ENCODE measurements around the gene GALNT17. TPM values are rescaled to one million over a fixed set of nuclear protein-coding genes. Genes with fewer than 3 reads are reported as not detected.
"Not testable (repeated sequence)": the region's sequence is repeated elsewhere in the genome, so short reads cannot be mapped to it uniquely, and the experiment has no call there.

Gene GALNT17
- total RNA-seq, 2 donors from 2014 or later: not detected

DNA sequence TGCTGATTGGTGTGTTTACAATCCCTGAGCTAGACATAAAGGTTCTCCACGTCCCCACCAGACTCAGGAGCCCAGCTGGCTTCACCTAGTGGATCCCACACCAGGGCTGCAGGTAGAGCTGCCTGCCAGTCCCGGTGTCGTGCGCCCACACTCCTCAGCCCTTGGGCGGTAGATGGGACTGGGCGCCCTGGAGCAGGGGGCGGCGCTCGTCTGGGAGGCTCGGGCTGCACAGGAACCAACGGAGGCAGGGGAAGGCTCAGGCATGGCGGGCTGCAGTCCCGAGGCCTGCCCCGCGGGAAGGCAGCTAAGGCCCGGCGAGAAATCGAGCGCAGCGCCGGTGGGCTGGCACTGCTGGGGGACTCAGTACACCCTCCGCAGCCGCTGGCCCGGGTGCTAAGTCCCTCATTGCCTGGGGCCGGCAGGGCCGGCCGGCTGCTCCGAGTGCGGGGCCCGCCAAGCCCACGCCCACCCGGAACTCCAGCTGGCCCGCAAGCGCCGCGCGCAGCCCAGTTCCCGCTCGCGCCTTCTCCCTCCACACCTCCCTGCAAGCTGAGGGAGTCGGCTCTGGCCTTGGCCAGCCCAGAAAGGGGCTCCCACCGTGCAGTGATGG, 606.1 kb downstream of the GALNT17 start:
- not testable (repeated sequence) for H3K27me3 Mint-ChIP-seq; H3K27ac Mint-ChIP-seq; DNase-seq (ENCODE audit: low spot score); ATAC-seq; H3K4me3 Mint-ChIP-seq; H3K9me3 Mint-ChIP-seq; H3K36me3 Mint-ChIP-seq; H3K4me1 Mint-ChIP-seq (ENCODE audit: low read depth in 2 of 2)

DNA sequence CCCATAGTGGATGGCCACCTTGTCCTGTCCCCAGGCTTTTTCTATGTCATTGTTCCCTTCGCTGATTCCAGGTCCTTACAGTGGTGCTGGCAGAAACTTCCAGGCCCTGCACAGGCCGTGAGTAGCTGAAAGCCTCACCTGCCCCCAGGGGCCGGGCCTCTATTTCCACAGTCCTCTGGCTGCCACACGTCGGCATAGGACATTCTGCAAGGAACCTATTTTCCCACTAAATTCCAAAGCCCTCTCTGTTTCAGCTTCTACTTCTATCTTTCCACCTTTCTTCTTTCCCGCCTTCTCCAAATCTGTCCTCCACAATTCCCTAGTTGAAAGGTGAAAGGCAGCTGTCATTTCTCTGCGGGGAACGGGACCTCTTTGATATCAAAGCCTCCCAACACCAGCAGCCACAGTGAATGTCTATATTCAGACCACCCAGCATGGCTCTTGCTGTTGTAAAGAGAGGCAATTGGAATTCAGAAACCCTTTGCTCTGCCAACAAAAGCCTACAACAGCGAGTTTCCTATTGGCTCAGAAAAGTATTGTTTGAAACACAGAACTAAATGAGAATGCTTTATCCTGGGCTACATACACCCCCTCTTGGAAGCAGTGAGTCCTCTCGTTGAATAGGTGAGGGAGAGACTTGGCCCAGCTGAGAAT, 607.7 kb downstream of the GALNT17 start:
- H3K27ac Mint-ChIP-seq: no peak overlapping the region
- no peaks in the 10 kb centered on the region for H3K36me3 Mint-ChIP-seq
- H3K4me1 Mint-ChIP-seq (ENCODE audit: low read depth in 2 of 2): no peaks in the 10 kb centered on the region
- no peak overlapping the region for H3K4me3 Mint-ChIP-seq
- ATAC-seq (no peak), DNase-seq (ENCODE audit: low spot score) (no peak)
- H3K27me3 Mint-ChIP-seq: no peaks in the 10 kb centered on the region
- no peaks in the 10 kb centered on the region for H3K9me3 Mint-ChIP-seq

DNA sequence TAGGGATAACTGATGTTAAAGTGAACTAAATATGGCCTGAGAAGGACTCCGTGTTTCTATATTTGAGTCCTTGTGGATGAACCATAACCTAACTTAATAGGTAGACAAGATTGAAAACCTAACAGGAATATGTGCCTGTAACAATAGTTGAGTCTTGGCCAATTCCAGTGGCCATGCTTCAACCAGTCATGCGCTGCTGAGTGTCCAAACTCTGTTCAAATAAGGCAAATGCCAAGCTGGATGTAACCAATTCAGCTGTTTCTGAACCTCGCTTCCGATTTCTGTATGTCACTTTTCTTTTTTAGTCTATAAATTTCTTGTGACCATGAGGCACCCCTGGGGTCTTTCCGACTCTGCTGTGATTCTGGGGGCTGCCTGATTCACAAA, 608.2 kb downstream of the GALNT17 start:
- DNase-seq (ENCODE audit: low spot score) (no peak), ATAC-seq (no peak)
- Mint-ChIP-seq H3K27ac (no peak overlapping the region), H3K4me1 (ENCODE audit: low read depth in 2 of 2) (no peaks in the 10 kb centered on the region), H3K9me3 (no peaks in the 10 kb centered on the region), H3K4me3 (no peak overlapping the region), H3K36me3 (no peaks in the 10 kb centered on the region), H3K27me3 (no peaks in the 10 kb centered on the region)

DNA sequence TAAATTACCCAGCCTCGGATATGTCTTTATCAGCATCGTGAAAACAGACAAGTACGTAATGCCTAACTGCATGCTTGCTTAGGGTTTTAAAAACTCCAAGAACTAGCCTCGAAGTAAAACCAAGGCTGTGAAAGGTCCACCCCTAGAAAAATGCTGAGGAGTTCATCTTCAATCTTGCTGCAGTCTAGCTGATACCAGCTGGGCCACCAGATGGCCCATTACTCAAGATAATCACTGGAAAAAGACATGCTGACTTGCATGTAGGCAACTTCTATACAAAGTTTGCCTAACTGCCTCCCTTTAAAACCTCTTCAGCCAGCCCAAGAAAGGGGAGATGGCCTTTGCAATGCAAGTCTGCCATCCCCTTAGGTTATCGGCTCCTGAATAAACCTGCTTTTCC, 614.1 kb downstream of the GALNT17 start:
- DNase-seq (ENCODE audit: low spot score) (no peak), ATAC-seq (no peak)
- Mint-ChIP-seq H3K9me3 (no peaks in the 10 kb centered on the region), H3K36me3 (no peaks in the 10 kb centered on the region), H3K27ac (no peak overlapping the region), H3K4me1 (ENCODE audit: low read depth in 2 of 2) (no peaks in the 10 kb centered on the region), H3K4me3 (no peak overlapping the region), H3K27me3 (peaks cover 0 to 3% of the 10 kb centered on the region in 2 donors)

DNA sequence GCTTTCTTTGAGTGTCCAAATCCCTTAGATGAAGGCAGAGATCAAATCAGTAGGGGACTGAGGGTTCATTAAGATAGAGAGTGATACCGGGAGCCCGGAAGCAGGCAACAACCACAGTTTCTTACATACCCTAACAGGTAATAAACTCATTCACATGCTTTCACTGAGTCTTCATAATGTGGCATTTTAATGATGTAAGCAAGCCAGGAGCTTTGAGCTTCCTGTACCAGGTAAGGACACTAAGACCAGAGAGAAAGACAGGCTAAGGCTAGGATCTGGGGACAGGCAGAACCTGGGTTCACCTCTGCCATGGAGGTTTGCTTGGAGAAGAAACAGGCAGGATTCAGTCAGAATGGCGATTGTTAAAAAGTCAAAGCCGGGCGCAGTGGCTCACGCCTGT, 618.3 kb downstream of the GALNT17 start:
- H3K27ac Mint-ChIP-seq: no peak overlapping the region
- DNase-seq (ENCODE audit: low spot score) (no peak), ATAC-seq (no peak)
- no peaks in the 10 kb centered on the region for H3K9me3 Mint-ChIP-seq
- no peaks in the 10 kb centered on the region for H3K4me1 Mint-ChIP-seq (ENCODE audit: low read depth in 2 of 2)
- H3K36me3 Mint-ChIP-seq: no peaks in the 10 kb centered on the region
- peaks cover 10 to 13% of the 10 kb centered on the region in 2 donors for H3K27me3 Mint-ChIP-seq
- no peak overlapping the region for H3K4me3 Mint-ChIP-seq

DNA sequence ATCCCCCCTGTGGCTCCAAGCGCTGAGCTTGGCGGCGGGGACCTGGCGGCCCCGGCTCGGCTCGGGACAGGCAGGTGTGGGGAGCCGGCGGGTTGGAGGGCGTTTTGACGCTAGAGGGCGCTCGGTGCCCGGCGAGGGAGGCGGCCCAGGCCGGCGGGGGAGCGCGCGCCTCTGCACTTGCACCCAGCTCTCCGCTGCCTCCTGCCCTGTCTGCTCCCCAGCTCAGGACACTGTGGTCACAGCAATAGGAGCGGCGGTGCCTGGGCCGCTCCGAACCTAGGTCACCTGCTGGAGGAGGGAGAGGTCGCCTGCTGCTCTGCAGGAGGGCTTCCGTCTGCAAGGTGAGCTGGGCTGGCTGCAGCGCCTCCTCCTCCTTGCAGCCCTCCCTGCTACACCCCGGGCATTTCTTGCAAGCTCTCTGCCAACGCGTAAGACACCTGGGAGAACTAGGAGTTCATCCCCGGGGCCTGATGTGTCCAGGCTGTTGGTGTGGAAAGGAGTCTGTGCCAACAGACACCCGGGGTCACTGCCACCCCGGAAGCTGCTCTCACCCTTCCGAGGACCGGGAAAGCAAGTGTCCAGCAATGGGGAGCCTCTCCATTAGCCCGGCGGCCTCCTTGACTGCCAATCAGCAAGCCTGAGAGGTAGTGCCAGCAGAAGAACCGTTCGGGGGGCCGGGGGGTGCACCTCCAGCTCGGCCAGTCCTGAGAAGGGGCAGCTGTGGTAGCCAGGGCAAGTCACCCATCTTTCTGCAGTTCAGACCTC, 620.4 kb downstream of the GALNT17 start:
- no peak for DNase-seq (ENCODE audit: low spot score)
- Mint-ChIP-seq H3K4me1 (ENCODE audit: low read depth in 2 of 2) (no peaks in the 10 kb centered on the region), H3K27ac (no peak overlapping the region), H3K36me3 (no peaks in the 10 kb centered on the region), H3K9me3 (no peaks in the 10 kb centered on the region), H3K27me3 (peaks cover 10 to 13% of the 10 kb centered on the region in 2 donors), H3K4me3 (no peak overlapping the region)
- peak; percentile 54 to 63 for ATAC-seq

DNA sequence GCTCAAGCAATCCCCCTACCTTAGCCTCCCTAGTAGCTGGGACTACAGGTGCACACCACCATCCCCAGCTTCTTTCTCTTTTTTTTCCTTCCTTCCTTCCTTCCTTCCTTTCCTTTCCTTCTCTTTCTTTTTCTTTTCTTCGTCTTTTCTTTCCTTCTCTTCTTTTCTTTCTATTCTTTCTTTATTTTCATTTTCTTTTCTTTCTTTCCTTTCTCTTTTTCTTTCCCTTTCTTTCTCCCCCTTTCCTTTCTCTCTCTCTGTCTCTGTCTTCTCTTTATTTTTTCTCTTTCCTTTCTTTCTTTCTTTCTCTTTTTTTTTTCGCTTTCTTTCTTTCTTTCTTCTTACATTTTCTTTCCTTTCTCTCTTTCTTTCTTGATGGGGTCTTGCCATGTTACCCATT, 621.3 kb downstream of the GALNT17 start:
- ATAC-seq: no peak
- H3K27ac Mint-ChIP-seq: no peak overlapping the region
- peaks cover 10 to 13% of the 10 kb centered on the region in 2 donors for H3K27me3 Mint-ChIP-seq
- H3K4me1 Mint-ChIP-seq (ENCODE audit: low read depth in 2 of 2): no peaks in the 10 kb centered on the region
- H3K4me3 Mint-ChIP-seq: no peak overlapping the region
- no peak for DNase-seq (ENCODE audit: low spot score)
- no peaks in the 10 kb centered on the region for H3K36me3 Mint-ChIP-seq
- H3K9me3 Mint-ChIP-seq: no peaks in the 10 kb centered on the region

DNA sequence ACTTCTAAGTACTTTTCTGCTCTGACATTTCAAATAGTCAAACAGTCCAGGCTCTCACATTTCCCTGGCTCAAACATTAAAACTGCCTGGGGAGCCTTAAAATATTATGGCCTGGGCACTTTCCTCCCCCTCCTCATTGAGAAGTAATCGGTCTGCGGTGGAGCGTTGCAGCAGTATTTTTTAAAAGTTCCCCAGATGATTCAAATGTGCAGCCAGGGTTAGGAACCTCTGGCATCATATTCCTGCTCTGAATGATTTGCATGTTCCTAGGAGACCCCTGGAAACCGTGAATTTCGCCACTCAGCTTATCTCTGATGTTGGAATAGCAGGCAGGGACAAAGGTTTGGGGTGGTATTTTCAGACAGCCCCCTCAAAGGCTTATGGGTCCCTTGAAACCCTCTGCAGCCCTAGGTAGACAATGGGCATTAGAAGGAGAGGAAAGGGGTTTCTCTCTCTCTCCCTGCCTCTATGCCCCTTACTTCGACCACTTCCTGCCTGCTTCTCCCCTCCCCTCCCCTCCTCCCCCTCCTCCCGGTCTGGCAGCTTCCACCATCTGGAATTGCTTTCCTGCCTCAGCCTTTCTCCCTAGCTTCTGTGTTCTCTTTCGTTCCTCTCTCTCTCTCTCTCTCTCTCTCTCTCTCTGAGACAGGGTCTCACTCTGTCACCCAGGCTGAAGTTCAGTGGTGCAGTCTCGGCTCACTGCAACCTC, 622.2 kb downstream of the GALNT17 start:
- Mint-ChIP-seq H3K27me3 (peaks cover 10 to 12% of the 10 kb centered on the region in 2 donors), H3K9me3 (peaks cover under 1% of the 10 kb centered on the region), H3K36me3 (no peaks in the 10 kb centered on the region), H3K4me3 (no peak overlapping the region), H3K4me1 (ENCODE audit: low read depth in 2 of 2) (no peaks in the 10 kb centered on the region), H3K27ac (no peak overlapping the region)
- DNase-seq (ENCODE audit: low spot score) (no peak), ATAC-seq (no peak)

DNA sequence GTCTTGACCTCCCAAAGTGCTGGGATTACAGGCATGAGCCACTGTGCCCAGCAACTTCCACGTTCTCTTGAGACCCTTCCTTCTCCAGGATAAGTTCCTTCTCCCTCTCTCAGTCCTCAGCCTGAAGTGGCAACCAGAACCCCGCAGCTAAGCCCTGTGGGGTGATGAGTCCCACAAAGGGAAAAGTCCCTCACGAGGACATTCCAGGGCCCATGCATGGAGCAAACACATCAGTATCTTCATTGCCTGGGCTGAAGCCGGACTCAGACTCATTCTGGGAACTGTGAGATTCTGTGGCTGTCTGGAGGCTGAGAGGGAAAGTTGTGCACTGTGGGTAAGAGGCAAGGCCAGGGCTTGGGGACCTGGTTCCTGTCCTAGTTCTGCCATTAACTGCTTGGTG, 622.9 kb downstream of the GALNT17 start:
- no peak for DNase-seq (ENCODE audit: low spot score)
- Mint-ChIP-seq H3K4me1 (ENCODE audit: low read depth in 2 of 2) (no peaks in the 10 kb centered on the region), H3K27me3 (peaks cover 10% of the 10 kb centered on the region in 2 donors), H3K4me3 (no peak overlapping the region), H3K9me3 (peaks cover 3% of the 10 kb centered on the region), H3K27ac (no peak overlapping the region), H3K36me3 (no peaks in the 10 kb centered on the region)
- ATAC-seq: peak in 1 of 2 donors; percentile 13

DNA sequence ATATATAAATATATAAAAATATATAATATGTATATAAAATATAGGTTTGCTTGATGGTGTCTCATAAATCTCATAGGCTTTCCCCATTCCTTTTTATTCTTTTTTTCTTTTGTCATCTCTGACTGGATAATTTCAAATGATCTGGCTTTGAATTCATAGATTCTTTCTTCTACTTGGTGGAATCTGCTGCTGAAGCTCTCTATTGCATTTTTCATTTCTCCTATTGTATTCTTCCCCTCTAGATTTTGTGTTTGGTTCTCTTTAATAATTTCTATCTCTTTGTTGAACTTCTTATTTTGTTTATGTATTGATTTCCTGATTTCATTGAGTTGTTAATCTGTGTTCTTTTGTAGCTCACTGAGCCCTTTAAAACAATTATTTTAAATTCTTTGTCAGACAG, 629.4 kb downstream of the GALNT17 start:
- Mint-ChIP-seq H3K36me3 (peaks cover 5% of the 10 kb centered on the region), H3K4me3 (no peak overlapping the region), H3K4me1 (ENCODE audit: low read depth in 2 of 2) (no peaks in the 10 kb centered on the region), H3K27me3 (no peaks in the 10 kb centered on the region), H3K9me3 (peaks cover 3% of the 10 kb centered on the region), H3K27ac (no peak overlapping the region)
- DNase-seq (ENCODE audit: low spot score) (no peak), ATAC-seq (no peak)
